Measurements from ENCODE around the gene PKP2. TPM values are rescaled to one million over a fixed set of nuclear protein-coding genes. Genes with fewer than 3 reads are reported as not detected.

PKP2 gene
- total and polyA plus RNA-seq, 2 donors (not counting 3 experiments of a cell fraction or from before 2014, with no cell fraction given) = 1.4 to 6.5 TPM

DNA sequence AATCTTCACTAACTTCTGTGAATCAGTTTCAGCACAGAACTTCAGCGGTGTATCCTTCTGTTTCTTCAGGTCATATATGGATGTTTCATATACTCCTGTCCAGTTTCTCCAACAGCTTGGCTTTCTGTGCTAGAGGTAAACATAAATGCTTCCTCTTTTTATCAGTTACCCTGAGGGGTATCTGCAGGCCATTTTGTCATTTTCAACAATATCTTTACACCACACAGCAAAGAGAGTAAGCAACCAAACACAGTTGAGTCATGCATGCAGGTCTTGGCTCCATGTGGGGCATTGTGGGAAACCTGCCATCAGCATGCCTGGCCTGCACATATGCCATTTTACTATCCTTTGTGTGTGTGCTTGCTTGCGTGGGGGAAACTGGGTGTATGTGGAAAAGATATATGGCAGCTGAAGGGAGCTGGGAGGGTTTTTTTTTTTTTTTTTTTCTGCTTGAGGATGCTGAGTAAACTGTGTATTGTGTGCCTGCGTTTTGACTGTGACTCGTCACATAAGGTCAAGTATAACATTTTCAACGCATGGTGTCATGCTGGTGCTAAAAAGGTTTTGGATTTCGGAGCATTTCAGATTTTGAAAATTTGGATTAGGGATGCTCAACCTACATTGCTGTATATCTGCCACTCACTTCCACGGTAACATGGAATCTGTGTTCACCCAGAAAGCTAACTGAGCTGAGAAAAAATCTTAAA lies 84.7 kb downstream of the PKP2 start:
- intact Hi-C loops (cut with micrococcal nuclease) = no loop called here
- Histone ChIP-seq H3K9me1 (replicated peaks; ENCODE audit: control insufficient read depth, extremely low read depth, insufficient read depth, low read length) (no peaks in the 10 kb centered on the region), H3K4me3 (replicated peaks in 1 of 3; ENCODE audit: insufficient read depth in 1 of 3, low read depth in 1 of 3, low read length in 3 of 3) (no peak overlapping the region), H2AFZ (ENCODE audit: low read depth, low read length) (no peak overlapping the region), H3K9ac (replicated peaks; ENCODE audit: extremely low read depth, insufficient read depth, low read length) (no peak overlapping the region), H3K9me3 (replicated peaks; ENCODE audit: control insufficient read depth, insufficient read depth, low read length) (no peaks in the 10 kb centered on the region), H4K20me1 (replicated peaks; ENCODE audit: control insufficient read depth, extremely low read depth, insufficient read depth, low read length) (no peaks in the 10 kb centered on the region), H3K79me2 (ENCODE audit: control insufficient read depth, insufficient read depth, low read length) (no peaks in the 10 kb centered on the region), H3K4me2 (ENCODE audit: insufficient read depth, low read length) (no peak overlapping the region), H3K36me3 (ENCODE audit: control insufficient read depth in 2 of 2, extremely low read depth in 1 of 2, insufficient read depth in 2 of 2, low read length in 2 of 2) (no peaks in the 10 kb centered on the region), H3K4me1 (ENCODE audit: control insufficient read depth, extremely low read depth, insufficient read depth, low read length) (no peaks in the 10 kb centered on the region), H3K27ac (ENCODE audit: insufficient read depth, low read depth, low read length) (no peak overlapping the region), H3K27me3 (ENCODE audit: control insufficient read depth in 2 of 2, insufficient read depth in 2 of 2, low read length in 2 of 2) (no peaks in the 10 kb centered on the region)
- no TSS peak for BruUV-seq (replicated peaks)
- TF ChIP-seq POLR2A (IDR thresholded peaks at IDR 0.05; ENCODE audit: low read depth, low read length) (no peak), EZH2 (IDR thresholded peaks at IDR 0.05; ENCODE audit: borderline replicate concordance, low read depth, low read length, severe bottlenecking) (no peak), GATA2 (IDR thresholded peaks at IDR 0.05; ENCODE audit: insufficient read depth, insufficient read length, low read depth, low read length) (no peak), MYC (IDR thresholded peaks at IDR 0.05; ENCODE audit: low read depth, low read length) (no peak), FOS (IDR thresholded peaks at IDR 0.05; ENCODE audit: borderline replicate concordance, insufficient read depth, low read length) (no peak), JUN (IDR thresholded peaks at IDR 0.05; ENCODE audit: borderline replicate concordance, insufficient read depth, insufficient read length, low read depth) (no peak), POLR2AphosphoS5 (IDR thresholded peaks at IDR 0.05; ENCODE audit: insufficient read depth, low read depth, low read length) (no peak)
- TF ChIP-seq, protein P1, sequence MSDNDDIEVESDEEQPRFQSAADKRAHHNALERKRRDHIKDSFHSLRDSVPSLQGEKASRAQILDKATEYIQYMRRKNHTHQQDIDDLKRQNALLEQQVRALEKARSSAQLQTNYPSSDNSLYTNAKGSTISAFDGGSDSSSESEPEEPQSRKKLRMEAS (IDR thresholded peaks at IDR 0.05; ENCODE audit: insufficient read depth, insufficient read length) = no peak
- TF ChIP-seq, protein P2, sequence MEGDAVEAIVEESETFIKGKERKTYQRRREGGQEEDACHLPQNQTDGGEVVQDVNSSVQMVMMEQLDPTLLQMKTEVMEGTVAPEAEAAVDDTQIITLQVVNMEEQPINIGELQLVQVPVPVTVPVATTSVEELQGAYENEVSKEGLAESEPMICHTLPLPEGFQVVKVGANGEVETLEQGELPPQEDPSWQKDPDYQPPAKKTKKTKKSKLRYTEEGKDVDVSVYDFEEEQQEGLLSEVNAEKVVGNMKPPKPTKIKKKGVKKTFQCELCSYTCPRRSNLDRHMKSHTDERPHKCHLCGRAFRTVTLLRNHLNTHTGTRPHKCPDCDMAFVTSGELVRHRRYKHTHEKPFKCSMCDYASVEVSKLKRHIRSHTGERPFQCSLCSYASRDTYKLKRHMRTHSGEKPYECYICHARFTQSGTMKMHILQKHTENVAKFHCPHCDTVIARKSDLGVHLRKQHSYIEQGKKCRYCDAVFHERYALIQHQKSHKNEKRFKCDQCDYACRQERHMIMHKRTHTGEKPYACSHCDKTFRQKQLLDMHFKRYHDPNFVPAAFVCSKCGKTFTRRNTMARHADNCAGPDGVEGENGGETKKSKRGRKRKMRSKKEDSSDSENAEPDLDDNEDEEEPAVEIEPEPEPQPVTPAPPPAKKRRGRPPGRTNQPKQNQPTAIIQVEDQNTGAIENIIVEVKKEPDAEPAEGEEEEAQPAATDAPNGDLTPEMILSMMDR (IDR thresholded peaks at IDR 0.05; ENCODE audit: extremely low read depth in 1 of 2, insufficient read depth in 1 of 2, low read depth in 1 of 2, low read length in 2 of 2) = no peak
- no peak for DNase-seq (ENCODE audit: low read depth, low spot score)
- ChIA-PET CTCF (interaction anchor here (0.9 to 1.0 kb wide), 2 partner anchors 11 to 14 kb away, joined by 3 read pairs; no protein-coding TSS in a partner anchor), POLR2A (no interaction called here)
- dilution Hi-C loops (cut with MboI; ENCODE audit: extremely low pct_ligation_motif_present, low sequenced_read_pairs) = no loop called here
- no peak for FAIRE-seq
